Measurements from ENCODE around the gene SMIM41.
A peak's percentile ranks its signal among the peaks of the same experiment; 100 is the strongest.
"Not testable (repeated sequence)": the region's sequence is repeated elsewhere in the genome, so short reads cannot be mapped to it uniquely, and the experiment has no call there.

The SMIM41 gene

DNA sequence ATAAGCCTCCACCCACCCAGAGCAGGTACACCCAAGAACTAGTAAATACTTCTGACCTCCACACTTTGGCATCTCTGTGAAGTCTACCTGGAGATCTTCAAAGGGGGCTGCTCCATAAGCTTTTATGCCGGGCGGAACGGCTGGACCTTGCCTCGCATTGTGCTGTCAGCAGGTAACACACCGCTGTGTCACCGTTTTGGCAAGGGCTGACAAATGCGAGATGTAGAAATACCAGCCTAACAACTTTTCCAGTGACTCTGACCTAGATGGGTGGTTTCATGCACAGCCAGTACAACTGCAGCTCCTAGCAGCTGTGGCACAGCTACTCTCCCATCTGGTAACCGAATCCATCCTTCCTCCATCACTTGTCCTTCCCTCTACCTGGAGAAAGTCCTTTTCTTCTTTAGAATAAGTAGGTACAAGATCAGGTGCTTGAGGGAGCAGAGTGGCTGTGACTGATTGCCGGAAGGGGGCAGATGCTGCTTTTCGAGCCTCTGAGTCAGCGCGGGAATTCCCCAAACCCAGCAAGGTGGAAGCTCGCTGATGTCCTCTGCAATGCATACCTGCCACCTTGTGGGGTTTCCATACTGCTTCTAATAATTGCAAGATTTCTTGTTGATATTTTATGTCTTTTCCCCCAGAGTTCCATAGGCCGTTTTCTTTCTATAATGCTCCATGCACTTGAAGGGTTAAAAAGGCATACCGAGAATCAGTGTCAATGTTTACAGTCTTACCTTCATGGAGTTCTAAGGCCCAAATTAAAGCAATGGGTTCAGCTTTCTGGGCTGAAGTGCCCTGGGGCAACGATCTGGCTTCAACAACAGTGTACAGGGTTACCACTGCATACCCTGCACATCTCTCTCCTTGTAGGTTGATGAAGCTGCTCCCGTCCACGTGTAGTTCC lies 37.0 kb downstream of the SMIM41 start:
- H3K9me3 Mint-ChIP-seq; H3K36me3 Mint-ChIP-seq (ENCODE audit: low read depth); H3K4me3 Mint-ChIP-seq: not testable (repeated sequence)
- H3K27me3 Mint-ChIP-seq (ENCODE audit: low read depth) = peaks cover 11% of the 10 kb centered on the region
- H3K4me1 Mint-ChIP-seq (ENCODE audit: low read depth) = peaks cover 27% of the 10 kb centered on the region
- peak overlapping the region; percentile 24 for H3K27ac Mint-ChIP-seq

DNA sequence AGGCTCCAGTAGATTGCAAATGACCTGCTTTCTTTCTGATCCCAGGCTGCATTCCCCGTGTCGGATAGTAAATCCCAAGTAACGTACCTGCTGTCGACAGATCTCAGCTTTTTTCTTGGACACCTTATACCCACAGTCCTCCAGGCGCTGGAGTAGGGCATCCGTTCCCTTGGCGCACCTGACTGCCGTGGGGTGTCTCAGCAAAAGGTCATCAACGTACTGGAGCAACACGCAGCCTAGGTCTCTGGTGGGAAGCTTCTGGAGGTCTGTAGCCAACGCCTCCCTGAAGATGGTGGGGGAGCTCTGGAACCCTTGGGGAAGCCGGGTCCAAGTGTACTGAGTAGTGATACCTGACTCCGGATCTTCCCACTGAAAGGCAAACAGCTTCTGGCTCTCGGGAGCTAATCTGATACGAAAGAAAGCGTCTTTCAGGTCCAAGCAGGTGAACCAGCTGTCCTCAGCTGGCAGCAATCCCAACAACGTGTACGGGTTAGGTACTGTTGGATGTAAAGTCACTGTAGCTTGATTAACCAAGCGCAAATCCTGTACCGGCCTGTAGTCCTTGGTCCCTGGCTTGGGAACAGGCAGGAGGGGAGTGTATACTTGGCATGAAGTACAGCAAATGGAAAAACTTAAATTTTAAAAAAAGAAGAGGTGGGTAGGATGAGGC lies 38.4 kb downstream of the SMIM41 start:
- Mint-ChIP-seq H3K27me3 (ENCODE audit: low read depth) (peaks cover 19% of the 10 kb centered on the region), H3K4me1 (ENCODE audit: low read depth) (peaks cover 28% of the 10 kb centered on the region)
- not testable (repeated sequence) for H3K27ac Mint-ChIP-seq; H3K36me3 Mint-ChIP-seq (ENCODE audit: low read depth); H3K4me3 Mint-ChIP-seq; H3K9me3 Mint-ChIP-seq

DNA sequence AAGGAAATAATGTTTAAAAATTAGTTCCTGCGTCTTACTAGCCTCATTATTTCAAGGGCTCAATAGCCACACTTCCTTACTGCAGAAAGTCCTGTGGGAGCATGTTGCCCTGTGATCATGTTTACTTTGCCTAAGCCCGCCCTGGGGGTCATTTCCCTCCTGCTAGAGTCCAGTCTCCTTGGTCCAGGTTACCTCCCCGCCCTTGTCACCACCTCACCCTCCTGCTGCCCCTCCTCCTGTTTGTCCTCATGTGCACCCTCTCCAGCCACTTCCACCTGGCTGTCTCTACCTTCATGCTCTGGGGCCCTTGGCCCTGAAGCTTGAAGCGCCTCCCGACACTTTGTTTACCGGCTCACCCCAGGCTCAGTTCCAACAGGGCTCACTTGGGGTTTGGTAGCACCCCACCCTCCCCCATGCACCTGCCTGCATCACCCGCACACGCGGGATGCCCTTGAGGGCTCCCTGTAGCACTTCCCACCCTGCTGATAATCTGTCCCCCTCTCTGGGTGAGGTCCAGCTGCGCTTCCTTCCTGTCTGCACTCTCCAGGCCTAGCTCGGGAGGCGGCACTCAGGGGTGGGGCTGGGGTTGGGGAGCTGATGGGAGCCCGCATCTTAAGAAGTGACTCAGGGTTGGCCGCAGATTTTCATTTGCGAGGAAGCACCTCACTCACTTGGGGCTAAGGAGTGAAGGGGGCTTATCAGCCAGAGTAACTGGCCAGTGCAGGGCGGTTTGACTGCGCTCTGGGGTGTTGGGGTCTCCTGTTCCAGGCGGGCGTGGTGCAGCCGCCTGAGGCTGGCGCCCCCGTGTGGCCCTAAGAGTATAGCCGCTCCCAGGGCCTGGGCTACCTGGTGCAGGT lies 40.1 kb downstream of the SMIM41 start:
- peaks cover 28% of the 10 kb centered on the region for H3K4me1 Mint-ChIP-seq (ENCODE audit: low read depth)
- H3K27ac Mint-ChIP-seq = no peak overlapping the region
- no peaks in the 10 kb centered on the region for H3K36me3 Mint-ChIP-seq (ENCODE audit: low read depth)
- no peak overlapping the region for H3K4me3 Mint-ChIP-seq
- no peaks in the 10 kb centered on the region for H3K9me3 Mint-ChIP-seq
- H3K27me3 Mint-ChIP-seq (ENCODE audit: low read depth) = peaks cover 24% of the 10 kb centered on the region

DNA sequence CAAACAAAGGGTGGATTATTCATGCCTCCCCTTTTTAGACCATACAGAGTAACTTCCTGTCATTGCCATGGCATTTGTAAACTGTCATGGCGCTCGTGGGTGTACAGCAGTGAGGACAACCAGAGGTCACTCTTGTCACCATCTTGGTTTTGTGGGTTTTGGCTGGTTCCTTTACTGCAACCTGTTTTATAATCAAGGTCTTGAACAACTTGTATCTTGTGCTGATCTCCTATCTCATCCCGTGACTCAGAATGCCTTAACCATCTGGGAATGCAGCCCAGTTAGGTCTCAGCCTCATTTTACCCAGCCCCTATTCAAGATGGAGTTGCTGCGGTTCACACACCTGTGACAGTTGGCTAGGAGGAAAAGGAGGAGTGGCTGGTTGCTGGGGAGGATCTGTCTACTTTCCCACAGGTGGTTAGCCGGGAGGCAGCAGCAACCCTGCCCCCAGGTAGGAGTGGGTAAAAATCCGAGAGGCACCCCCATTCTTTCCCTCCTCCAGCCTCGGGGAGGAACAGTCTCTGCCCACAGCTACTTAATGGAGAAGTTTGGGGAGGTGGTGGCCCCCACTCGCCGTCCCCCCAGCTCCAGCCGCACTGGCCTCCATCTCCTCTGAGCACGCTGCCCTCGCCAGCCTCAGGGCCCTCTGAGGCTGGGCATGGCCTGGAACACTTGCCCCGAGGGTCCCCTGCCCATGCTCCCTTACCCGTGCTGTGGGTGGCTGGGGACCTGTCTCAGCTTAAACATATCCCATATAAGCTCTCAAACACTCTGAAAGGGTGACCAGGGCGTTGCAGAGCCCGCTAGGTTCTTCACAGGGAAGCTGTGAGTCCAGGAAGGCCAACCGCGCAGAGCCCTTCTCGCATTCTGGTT lies 41.7 kb downstream of the SMIM41 start:
- peaks cover 27% of the 10 kb centered on the region for H3K27me3 Mint-ChIP-seq (ENCODE audit: low read depth)
- no peak overlapping the region for H3K27ac Mint-ChIP-seq
- no peak overlapping the region for H3K4me3 Mint-ChIP-seq
- no peaks in the 10 kb centered on the region for H3K36me3 Mint-ChIP-seq (ENCODE audit: low read depth)
- no peaks in the 10 kb centered on the region for H3K9me3 Mint-ChIP-seq
- H3K4me1 Mint-ChIP-seq (ENCODE audit: low read depth) = peaks cover 25% of the 10 kb centered on the region

DNA sequence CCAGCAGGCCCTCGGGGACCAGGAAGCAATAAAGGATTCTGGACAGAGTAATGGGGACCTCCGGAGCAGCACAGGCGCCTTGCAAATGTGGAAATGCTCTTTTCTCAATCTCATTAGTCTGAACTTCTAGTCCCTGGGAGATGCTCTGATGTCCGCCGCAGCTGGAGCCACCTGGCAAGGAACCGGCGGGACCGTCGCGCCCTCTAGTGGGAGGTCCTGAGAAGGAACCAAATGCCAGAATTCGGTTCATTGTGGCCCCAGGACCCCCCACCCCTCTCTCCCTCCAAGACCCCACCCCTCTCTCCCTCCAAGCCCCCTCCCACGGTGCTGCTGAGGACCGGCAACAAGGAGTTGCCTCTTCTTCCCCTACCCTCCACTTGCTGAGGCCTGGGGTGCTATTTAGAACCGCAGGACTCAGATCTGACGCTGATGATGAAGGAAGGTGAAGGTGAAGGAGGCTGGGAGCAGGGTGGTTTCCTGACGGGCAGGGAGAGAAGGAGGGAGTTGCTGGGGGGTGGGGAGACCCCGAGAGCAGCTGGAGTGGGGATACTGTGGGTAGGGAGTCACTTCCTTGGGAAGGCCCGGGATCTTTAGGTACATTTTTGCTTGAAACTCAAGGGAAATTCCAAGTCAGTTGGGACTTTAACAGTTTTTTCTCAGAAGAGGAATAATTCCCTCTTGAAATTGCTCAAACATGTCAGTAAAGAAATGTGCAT lies 42.5 kb downstream of the SMIM41 start:
- no peaks in the 10 kb centered on the region for H3K9me3 Mint-ChIP-seq
- no peak overlapping the region for H3K4me3 Mint-ChIP-seq
- peaks cover 31% of the 10 kb centered on the region for H3K27me3 Mint-ChIP-seq (ENCODE audit: low read depth)

DNA sequence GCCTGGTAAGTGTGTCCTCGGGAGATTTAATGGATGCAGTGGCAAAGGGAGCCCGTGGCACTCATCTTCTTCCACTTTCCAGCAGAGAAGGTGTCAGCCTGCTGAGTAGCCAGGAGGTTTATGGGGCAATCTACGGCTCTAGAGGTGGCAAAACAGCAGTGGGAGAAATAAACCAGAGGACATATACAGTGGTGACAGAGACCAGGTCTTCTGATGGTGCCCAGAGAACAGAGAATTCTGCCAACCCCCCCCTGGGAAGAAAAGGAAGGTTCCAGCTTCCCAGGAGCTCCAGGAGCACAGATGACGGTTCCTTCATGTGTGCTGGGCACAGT lies 43.0 kb downstream of the SMIM41 start:
- H3K36me3 Mint-ChIP-seq (ENCODE audit: low read depth) = no peaks in the 10 kb centered on the region
- peaks cover 36% of the 10 kb centered on the region for H3K27me3 Mint-ChIP-seq (ENCODE audit: low read depth)
- peaks cover 16% of the 10 kb centered on the region for H3K4me1 Mint-ChIP-seq (ENCODE audit: low read depth)
- no peak overlapping the region for H3K4me3 Mint-ChIP-seq
- H3K27ac Mint-ChIP-seq = no peak overlapping the region
- H3K9me3 Mint-ChIP-seq = no peaks in the 10 kb centered on the region

More for the DNA sequence above, 42.5 kb downstream of the SMIM41 start:
- peaks cover 17% of the 10 kb centered on the region for H3K4me1 Mint-ChIP-seq (ENCODE audit: low read depth)
- H3K36me3 Mint-ChIP-seq (ENCODE audit: low read depth) = no peaks in the 10 kb centered on the region
- no peak overlapping the region for H3K27ac Mint-ChIP-seq

DNA sequence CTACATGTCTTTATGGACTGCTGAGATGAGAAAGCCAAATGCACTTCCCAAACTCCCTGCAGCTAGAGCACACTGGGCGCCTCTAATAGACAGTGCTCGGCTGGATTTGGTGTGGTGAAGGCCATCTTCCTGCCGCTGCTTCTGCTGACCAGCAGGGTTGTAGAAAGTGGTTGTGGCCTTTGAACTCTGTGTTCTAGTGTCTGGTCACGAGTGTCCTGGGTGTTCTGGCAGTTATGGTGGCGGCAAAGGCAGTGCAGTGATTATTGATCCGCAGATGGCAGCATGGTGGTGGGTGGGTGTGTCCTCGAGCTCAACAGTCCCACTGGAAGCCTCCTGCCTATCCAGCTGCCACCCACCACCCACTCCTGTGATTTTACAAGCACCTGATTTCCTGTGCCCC lies 43.4 kb downstream of the SMIM41 start:
- Mint-ChIP-seq H3K4me3 (no peak overlapping the region), H3K4me1 (ENCODE audit: low read depth) (peaks cover 16% of the 10 kb centered on the region), H3K9me3 (no peaks in the 10 kb centered on the region), H3K27me3 (ENCODE audit: low read depth) (peaks cover 38% of the 10 kb centered on the region), H3K36me3 (ENCODE audit: low read depth) (no peaks in the 10 kb centered on the region), H3K27ac (no peak overlapping the region)

DNA sequence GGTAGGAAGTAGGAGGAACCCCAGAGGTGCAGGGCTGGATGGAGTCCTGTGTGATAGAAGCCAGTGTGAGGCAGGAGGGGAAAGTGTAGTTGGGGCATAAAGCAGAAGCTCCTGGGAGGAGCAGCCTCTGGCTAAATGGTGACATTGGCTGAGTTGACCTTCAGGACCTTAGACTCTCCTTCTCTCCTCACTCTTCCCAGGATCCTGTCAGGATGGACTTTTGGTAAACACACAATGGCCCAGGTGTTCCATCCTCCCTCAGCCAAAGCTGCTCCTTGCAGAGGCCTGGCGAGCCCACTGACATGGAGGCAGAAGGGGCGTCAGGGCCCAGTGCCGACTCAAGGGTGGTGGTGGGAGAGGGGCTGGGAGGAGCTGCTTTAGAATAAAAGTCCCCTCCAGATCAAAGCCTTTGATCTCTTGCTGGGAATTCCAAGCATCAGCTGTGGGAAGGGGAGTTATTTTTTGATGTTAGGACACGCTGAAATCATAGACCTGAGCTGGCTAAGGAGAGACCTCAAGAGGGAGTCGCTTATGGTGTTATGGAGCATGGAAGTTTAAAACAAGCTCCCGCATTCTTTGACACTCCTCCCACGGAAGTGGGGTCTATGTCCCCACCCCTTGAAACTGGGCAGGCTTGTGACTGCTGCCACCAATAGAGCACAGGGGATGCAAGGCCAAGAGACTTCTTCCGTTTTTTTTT lies 44.1 kb downstream of the SMIM41 start:
- peaks cover 11% of the 10 kb centered on the region for H3K4me1 Mint-ChIP-seq (ENCODE audit: low read depth)
- no peak overlapping the region for H3K4me3 Mint-ChIP-seq
- H3K27me3 Mint-ChIP-seq (ENCODE audit: low read depth) = peaks cover 41% of the 10 kb centered on the region
- no peaks in the 10 kb centered on the region for H3K9me3 Mint-ChIP-seq
- no peak overlapping the region for H3K27ac Mint-ChIP-seq
- H3K36me3 Mint-ChIP-seq (ENCODE audit: low read depth) = no peaks in the 10 kb centered on the region

DNA sequence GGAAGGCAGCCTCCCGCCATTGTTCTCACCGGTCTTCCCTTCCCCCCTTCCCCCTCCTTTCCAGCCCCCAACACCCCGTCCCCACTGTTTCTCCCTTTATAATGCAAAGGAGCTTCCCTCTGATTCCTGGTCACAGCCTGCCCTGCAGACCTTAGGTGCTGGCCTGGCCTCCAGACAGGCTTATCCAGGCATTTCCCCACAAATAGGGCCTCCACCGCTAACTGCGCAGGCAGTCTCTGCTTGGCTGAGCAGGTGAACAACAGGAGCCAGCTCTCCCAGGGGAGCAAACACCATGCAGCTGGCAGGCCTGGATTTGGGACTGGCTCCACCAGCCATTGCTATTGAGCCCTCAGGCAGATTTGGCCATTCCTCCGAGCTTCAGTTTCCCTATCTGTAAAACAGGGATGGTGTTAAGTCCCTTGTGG lies 46.0 kb downstream of the SMIM41 start:
- no peak overlapping the region for H3K27ac Mint-ChIP-seq
- no peaks in the 10 kb centered on the region for H3K9me3 Mint-ChIP-seq
- no peak overlapping the region for H3K4me3 Mint-ChIP-seq
- no peaks in the 10 kb centered on the region for H3K36me3 Mint-ChIP-seq (ENCODE audit: low read depth)
- H3K4me1 Mint-ChIP-seq (ENCODE audit: low read depth) = peaks cover 3% of the 10 kb centered on the region
- peaks cover 37% of the 10 kb centered on the region for H3K27me3 Mint-ChIP-seq (ENCODE audit: low read depth)

DNA sequence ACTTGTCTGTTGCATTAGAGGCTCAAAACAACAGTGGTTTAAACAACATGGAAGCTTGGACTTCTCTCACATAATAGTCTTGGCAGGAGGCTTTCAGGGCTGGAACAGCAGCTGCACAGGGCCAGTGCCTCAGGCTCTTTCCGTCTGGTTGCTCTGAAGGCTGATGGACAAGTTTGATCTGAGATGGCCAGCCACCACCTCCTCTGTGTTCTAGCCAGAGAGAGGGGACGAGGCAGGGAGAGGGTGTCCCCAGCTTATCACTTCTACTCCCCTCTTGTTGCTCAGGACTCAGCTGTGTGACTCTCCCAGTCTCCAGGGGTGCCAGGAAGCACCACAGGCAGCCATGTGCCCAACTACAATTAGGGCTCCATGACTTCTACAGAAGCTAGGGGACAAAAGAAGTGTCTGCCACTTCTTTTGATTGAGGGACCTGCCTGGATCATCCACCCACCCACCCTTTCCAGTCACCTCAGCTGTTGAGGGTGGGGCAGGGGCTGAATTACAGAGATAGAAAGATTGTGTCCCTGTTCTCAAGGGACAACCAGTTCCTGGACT lies 46.6 kb downstream of the SMIM41 start:
- Mint-ChIP-seq H3K9me3 (no peaks in the 10 kb centered on the region), H3K4me1 (ENCODE audit: low read depth) (peaks cover 1% of the 10 kb centered on the region), H3K36me3 (ENCODE audit: low read depth) (no peaks in the 10 kb centered on the region), H3K27ac (no peak overlapping the region), H3K27me3 (ENCODE audit: low read depth) (peaks cover 34% of the 10 kb centered on the region), H3K4me3 (no peak overlapping the region)

DNA sequence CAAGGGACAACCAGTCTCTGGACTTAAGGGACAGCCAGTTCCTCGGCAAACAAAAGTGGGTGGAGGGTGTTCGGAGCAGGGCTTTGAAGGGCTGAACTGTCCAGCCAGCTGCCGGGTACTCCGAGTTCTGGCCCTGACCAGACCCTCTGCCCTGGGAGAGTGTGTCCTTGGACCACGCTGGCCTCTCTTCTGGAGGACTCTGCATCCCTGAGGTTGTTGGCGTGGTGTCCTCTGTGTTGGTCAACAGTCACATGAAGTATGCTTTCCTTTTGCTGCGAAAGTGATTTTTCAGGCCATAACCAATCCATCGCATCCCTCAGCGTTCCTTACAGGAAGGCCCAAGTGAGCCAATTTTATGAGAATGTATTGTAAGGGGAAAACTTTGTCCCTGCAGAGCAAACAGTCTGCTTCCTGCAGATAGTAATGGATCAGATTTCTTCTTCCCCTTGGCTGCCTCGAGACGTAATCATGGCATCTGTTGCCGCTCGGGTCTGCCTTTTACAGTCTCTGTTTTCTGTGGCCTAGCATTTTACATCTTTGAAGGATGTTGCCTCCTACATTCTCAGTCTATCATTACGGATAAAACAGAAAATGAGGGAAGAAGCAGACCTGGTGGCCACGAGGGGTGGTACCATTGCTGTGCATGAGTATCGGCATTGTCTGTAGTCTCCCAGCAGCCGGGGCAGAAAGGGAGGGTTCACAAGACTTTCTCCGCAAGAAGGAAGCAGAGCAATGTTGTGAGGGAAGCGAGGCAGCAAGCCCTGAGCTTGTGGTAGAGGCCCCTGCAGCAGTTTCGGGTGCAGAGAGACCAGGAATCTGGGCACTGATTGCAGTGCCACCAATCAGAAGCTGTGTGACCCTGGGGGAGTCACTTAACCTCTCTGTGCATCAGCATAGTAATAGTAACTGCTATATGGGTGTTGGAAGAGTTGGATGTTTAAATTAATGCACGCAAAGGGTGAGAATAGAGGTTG lies 47.4 kb downstream of the SMIM41 start:
- no peak overlapping the region for H3K27ac Mint-ChIP-seq
- H3K36me3 Mint-ChIP-seq (ENCODE audit: low read depth) = no peaks in the 10 kb centered on the region
- no peaks in the 10 kb centered on the region for H3K9me3 Mint-ChIP-seq
- H3K4me3 Mint-ChIP-seq = no peak overlapping the region
- H3K4me1 Mint-ChIP-seq (ENCODE audit: low read depth) = no peaks in the 10 kb centered on the region
- H3K27me3 Mint-ChIP-seq (ENCODE audit: low read depth) = peaks cover 34% of the 10 kb centered on the region
